Upper lobe of left lung (tissue), 6 donors: ENCODE data around the gene ARID4B. TPM values are rescaled to one million over a fixed set of nuclear protein-coding genes. Genes with fewer than 3 reads are reported as not detected.
A peak's percentile ranks its signal among the peaks of the same experiment; 100 is the strongest.

Experiments
- ATAC-seq, 2 donors: fragments of 200-7000 bp; cut with Tn5 transposase; one replicate each; pipeline ENCODE4 v1.9.1; 2022; ENCODE audit warnings: mild to moderate bottlenecking in 2 of 2, moderate library complexity in 2 of 2; ENCODE audit not compliant: low FRiP score in 2 of 2
- DNase-seq, 2 donors: peaks; one replicate each; pipeline ENCODE4 v3.0.0-alpha.2; 2019 to 2020
- H3K27ac ChIP-seq, 4 donors: fragments of 200-600 bp; sonication (generic); one replicate each; pipeline ENCODE4 v1.5.1; 2016 to 2019
- H3K27me3 ChIP-seq, 4 donors: fragments of 200-600 bp; sonication (generic); one replicate each; pipeline ENCODE4 v1.5.1; 2017 to 2019
- H3K36me3 ChIP-seq, 4 donors: fragments of 200-600 bp; sonication (generic); one replicate each; pipeline ENCODE4 v1.5.1; 2016 to 2019
- H3K4me1 ChIP-seq, 4 donors: fragments of 200-600 bp; sonication (generic); one replicate each; pipeline ENCODE4 v1.5.1; 2018 to 2019
- H3K4me3 ChIP-seq, 4 donors: fragments of 200-600 bp; sonication (generic); one replicate each; pipeline ENCODE4 v1.5.1; 2017 to 2019; ENCODE audit warnings: mild to moderate bottlenecking in 2 of 4, moderate library complexity in 1 of 4
- H3K9me3 ChIP-seq, 4 donors: fragments of 200-600 bp; sonication (generic); one replicate each; pipeline ENCODE4 v1.5.1; 2018 to 2019
- EP300 ChIP-seq, 4 donors: sonication (generic); formaldehyde crosslinking; IDR thresholded peaks; one replicate each; pipeline ENCODE4 v1.5.1; 2017; ENCODE audit warnings: antibody characterized with exemption in 4 of 4, control low read depth in 2 of 4
- POLR2A ChIP-seq, 4 donors: fragments of 450-650 bp; IDR thresholded peaks; one replicate each; pipeline ENCODE4 v1.5.1; 2016 to 2017; ENCODE audit warnings: antibody characterized with exemption in 4 of 4, mild to moderate bottlenecking in 2 of 4
- POLR2AphosphoS5 ChIP-seq, 2 donors: sonication (generic); formaldehyde crosslinking; IDR thresholded peaks; one replicate each; pipeline ENCODE4 v1.5.1; 2017; ENCODE audit warnings: antibody characterized with exemption in 2 of 2
- WGBS, 2 donors: methylation state at CpG; one replicate each; pipeline ENCODE4 v1.1.5; 2017 to 2018; 5-methylcytosine and 5-hydroxymethylcytosine counted together
- total RNA-seq, 6 donors: library from RNA; depleted of rRNA in 4 of 6; stranded (reverse); fragments of >200 nt in 4 of 6; gene quantifications; one replicate each; pipeline versions ENCODE4 v1.1.0 to v1.2.1, GENCODE V29; 2016 to 2021
- TF ChIP-seq, protein P1 (sequence below), 6 experiments: fragments of 450-650 bp in 4 of 6; fragments of 200-600 bp in 2 of 6; sonication (generic) in 2 of 6; IDR thresholded peaks; one replicate each; pipeline ENCODE4 v1.5.1; 2016 to 2019; ENCODE audit warnings: antibody characterized with exemption in 6 of 6
- donor health status: DM: no; HTN: no; CAD: no; lungs with moderate emphysema.
- donor health status: DM: no; HTN: yes; CAD: no; lungs with severe emphysema.

The ARID4B gene
- total RNA-seq, 6 donors from 2014 or later = 31.1 to 90.1 (median 51.3) TPM

DNA sequence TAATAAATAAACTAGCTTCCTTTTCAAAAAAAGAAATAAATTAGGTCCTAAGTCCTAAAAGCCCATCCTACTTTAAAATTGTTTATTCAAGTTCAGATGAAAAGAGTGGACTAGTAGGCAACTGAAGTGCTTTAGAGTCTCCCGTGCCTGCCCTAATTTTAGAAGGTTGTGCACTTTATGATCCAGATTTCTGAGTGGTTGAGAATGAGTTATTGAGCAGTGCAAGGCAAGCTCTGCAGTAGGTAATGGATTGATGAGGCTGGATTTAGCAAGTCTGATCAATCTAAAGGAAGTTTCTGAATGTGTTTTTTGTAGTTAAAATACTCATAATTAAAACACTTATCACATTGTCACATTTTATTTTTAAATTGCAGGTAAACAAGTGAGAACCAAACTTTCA lies 13.4 kb upstream of the ARID4B start:
- no peak for DNase-seq
- no peak overlapping the region for H3K4me3 ChIP-seq
- H3K4me1 ChIP-seq = peaks cover 8 to 15% (median 9%) of the 10 kb centered on the region in 4 donors
- no peaks in the 10 kb centered on the region for H3K27me3 ChIP-seq
- no peaks in the 10 kb centered on the region for H3K9me3 ChIP-seq
- H3K36me3 ChIP-seq = peaks cover 0 to 55% (median 23%) of the 10 kb centered on the region in 4 donors
- TF ChIP-seq, protein P1, sequence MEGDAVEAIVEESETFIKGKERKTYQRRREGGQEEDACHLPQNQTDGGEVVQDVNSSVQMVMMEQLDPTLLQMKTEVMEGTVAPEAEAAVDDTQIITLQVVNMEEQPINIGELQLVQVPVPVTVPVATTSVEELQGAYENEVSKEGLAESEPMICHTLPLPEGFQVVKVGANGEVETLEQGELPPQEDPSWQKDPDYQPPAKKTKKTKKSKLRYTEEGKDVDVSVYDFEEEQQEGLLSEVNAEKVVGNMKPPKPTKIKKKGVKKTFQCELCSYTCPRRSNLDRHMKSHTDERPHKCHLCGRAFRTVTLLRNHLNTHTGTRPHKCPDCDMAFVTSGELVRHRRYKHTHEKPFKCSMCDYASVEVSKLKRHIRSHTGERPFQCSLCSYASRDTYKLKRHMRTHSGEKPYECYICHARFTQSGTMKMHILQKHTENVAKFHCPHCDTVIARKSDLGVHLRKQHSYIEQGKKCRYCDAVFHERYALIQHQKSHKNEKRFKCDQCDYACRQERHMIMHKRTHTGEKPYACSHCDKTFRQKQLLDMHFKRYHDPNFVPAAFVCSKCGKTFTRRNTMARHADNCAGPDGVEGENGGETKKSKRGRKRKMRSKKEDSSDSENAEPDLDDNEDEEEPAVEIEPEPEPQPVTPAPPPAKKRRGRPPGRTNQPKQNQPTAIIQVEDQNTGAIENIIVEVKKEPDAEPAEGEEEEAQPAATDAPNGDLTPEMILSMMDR (IDR thresholded peaks at IDR 0.05) = no peak
- TF ChIP-seq EP300 (IDR thresholded peaks at IDR 0.05) = no peak
- no peak for TF ChIP-seq POLR2AphosphoS5 (IDR thresholded peaks at IDR 0.05)
- no peak for TF ChIP-seq POLR2A (IDR thresholded peaks at IDR 0.05)
- WGBS, 2 donors = 52 to 58% methylated on average over 1 of the region's 1 CpG
- H3K27ac ChIP-seq = no peak overlapping the region
- no peak for ATAC-seq

DNA sequence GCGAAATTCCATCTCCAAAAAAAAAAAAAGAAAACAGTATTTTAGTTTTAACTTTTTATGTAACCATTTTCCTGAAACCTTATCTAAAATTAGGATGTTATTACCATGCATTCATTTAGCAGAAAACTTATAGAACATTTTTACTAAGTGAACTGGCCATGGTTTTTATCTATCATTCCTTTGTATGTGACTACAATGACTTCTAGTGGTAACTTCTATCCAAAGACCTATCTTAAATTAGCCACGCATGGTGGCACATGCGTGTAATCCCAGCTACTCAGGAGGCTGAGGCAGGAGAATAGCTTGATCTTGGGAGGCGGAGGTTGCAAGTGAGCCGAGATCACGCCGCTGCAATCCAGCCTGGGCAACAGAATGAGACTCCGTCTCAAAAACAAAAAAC lies 11.8 kb upstream of the ARID4B start:
- H3K4me3 ChIP-seq = no peak overlapping the region
- H3K9me3 ChIP-seq = no peaks in the 10 kb centered on the region
- no peak for TF ChIP-seq POLR2A (IDR thresholded peaks at IDR 0.05)
- no peak for TF ChIP-seq POLR2AphosphoS5 (IDR thresholded peaks at IDR 0.05)
- no peak for DNase-seq
- H3K27me3 ChIP-seq = no peaks in the 10 kb centered on the region
- no peak overlapping the region for H3K27ac ChIP-seq
- WGBS, 2 donors = 83 to 86% methylated on average over 8 of the region's 8 CpGs
- no peak for ATAC-seq
- peaks cover 0 to 62% (median 17%) of the 10 kb centered on the region in 4 donors for H3K36me3 ChIP-seq
- H3K4me1 ChIP-seq = peaks cover 9 to 16% (median 9%) of the 10 kb centered on the region in 4 donors

DNA sequence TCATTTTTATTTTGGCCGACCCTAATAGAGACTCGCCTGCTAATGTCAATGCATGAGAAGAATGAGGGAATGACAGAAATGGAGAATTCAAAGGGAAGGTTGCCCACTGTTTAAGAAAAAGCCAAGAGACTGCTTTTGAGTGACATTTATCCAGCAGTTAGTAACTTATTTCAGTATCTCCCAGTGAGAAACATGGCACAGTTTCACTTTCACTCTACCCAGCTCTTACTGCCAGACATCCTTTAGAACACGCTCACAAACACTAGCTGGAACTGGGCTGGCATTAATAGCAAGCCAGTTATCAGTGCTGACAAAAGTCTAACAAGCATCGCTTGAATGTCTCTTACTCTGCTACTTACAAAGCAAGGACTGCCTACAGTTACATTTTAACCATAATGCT lies 8.9 kb upstream of the ARID4B start:
- ATAC-seq (no peak), DNase-seq (no peak)
- Histone ChIP-seq H3K4me3 (no peak overlapping the region), H3K27ac (peak overlapping the region in 3 of 4 donors; percentile 26 to 55 (median 52)), H3K9me3 (no peaks in the 10 kb centered on the region), H3K4me1 (peaks cover 13 to 21% (median 16%) of the 10 kb centered on the region in 4 donors), H3K27me3 (no peaks in the 10 kb centered on the region), H3K36me3 (peaks cover 0 to 48% (median 7%) of the 10 kb centered on the region in 4 donors)
- no peak for TF ChIP-seq POLR2A (IDR thresholded peaks at IDR 0.05)
- TF ChIP-seq, protein P1 (IDR thresholded peaks at IDR 0.05) = no peak
- TF ChIP-seq POLR2AphosphoS5 (IDR thresholded peaks at IDR 0.05) = no peak
- TF ChIP-seq EP300 (IDR thresholded peaks at IDR 0.05) = no peak
- WGBS, 2 donors = 52 to 64% methylated on average over 4 of the region's 4 CpGs

DNA sequence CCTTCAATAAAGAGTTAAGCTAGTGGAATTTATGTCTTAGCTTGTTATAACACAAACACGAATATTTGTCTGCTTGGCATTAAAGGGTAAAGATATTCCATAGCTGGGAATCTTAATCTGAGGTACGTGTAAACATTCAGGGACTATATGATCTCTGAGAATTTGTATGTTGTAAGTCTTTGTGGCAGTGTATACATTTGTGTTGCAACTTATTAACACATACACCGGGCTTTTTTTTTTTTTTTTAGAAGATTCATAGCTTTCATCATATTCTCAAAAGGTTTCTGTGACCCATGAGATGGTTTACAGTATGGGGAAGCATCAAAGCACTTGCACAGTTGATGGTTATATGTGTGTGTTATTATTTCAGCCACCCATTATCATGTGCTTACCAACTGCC lies 3.4 kb upstream of the ARID4B start:
- DNase-seq (no peak), ATAC-seq (no peak)
- Histone ChIP-seq H3K27me3 (no peaks in the 10 kb centered on the region), H3K4me3 (no peak overlapping the region), H3K4me1 (peaks cover 30 to 37% (median 31%) of the 10 kb centered on the region in 4 donors), H3K36me3 (peaks cover 0 to 13% (median 2%) of the 10 kb centered on the region in 4 donors), H3K27ac (peak overlapping the region in 1 of 4 donors; percentile 89), H3K9me3 (no peaks in the 10 kb centered on the region)
- 34 to 41% methylated on average over 3 of the region's 3 CpGs for WGBS, 2 donors
- TF ChIP-seq POLR2AphosphoS5 (IDR thresholded peaks at IDR 0.05) (no peak), POLR2A (IDR thresholded peaks at IDR 0.05) (no peak), EP300 (IDR thresholded peaks at IDR 0.05) (no peak)
- TF ChIP-seq, protein P1 (IDR thresholded peaks at IDR 0.05) = no peak

DNA sequence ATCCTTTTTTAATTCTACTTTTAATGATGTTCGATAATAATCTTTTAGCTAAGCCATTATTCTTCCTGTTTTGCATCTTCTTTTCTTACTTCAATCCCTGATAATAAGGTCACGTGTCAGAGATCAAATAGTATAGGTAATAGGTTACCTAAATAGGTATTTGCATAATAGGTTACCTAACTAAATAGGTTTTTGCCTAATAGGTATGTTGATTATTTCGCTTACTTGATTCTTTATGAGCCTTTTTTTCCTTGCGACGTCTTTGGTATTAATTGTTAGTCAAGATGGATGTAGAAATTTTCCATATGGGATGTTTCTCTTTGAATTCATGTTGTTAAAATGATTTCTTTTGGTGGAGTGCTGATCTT lies 2.9 kb upstream of the ARID4B start:
- 81 to 87% methylated on average over 5 of the region's 5 CpGs for WGBS, 2 donors
- Histone ChIP-seq H3K4me3 (no peak overlapping the region), H3K9me3 (no peaks in the 10 kb centered on the region), H3K36me3 (peaks cover 0 to 8% (median under 1%) of the 10 kb centered on the region in 4 donors), H3K27me3 (no peaks in the 10 kb centered on the region), H3K4me1 (peaks cover 32 to 42% (median 34%) of the 10 kb centered on the region in 4 donors), H3K27ac (peak overlapping the region in 2 of 4 donors; percentile 89 to 97)
- ATAC-seq (no peak), DNase-seq (no peak)
- TF ChIP-seq, protein P1 (IDR thresholded peaks at IDR 0.05) = no peak
- TF ChIP-seq POLR2A (IDR thresholded peaks at IDR 0.05) = no peak
